Placental pericyte (primary cell): ENCODE measurements around the gene OR3A1. TPM values are rescaled to one million over a fixed set of nuclear protein-coding genes. Genes with fewer than 3 reads are reported as not detected.

ENCODE experiments used
- total RNA-seq: library from RNA; depleted of rRNA; stranded (reverse); fragments of >200 nt; gene quantifications from 2 replicates; pipeline ENCODE4 v1.2.3, GENCODE V29; 2012

Gene OR3A1, protein sequence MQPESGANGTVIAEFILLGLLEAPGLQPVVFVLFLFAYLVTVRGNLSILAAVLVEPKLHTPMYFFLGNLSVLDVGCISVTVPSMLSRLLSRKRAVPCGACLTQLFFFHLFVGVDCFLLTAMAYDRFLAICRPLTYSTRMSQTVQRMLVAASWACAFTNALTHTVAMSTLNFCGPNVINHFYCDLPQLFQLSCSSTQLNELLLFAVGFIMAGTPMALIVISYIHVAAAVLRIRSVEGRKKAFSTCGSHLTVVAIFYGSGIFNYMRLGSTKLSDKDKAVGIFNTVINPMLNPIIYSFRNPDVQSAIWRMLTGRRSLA
- 0.57 and 0.88 TPM in 2 replicates for total RNA-seq

DNA sequence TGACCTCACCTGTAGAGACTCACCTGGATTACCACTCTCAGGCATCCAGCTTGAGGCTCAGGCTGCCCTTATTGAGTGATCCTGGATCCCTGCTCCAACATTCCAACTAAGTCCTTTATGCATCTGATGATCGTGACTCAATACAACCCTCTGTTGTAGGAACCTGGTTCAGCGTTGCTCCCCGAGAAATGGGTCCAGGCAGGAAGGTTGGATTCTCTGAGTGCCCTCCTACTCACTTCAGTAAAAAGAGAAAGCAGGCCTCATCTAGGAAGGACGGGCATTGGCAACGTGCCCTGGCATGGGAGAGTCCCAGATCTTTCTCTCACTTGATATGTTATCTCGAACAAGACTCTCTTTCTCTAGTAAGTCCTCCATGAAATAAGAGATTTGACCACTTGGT lies at the start of gene OR3A1:
Gene OR3A1 (minus strand): TSS at position 101 of the 400 bp plus-strand sequence. CDS start 5,778 bp downstream, outside the sequence.

Other genes starting within 250 kb of the OR3A1 start
- not detected in 2 replicates for gene OR1D5, start 234.8 kb downstream of the OR3A1 start, total RNA-seq
- gene OR1D2, start 193.9 kb downstream of the OR3A1 start, total RNA-seq, result not detected in 2 replicates
- gene OR1G1, start 170.8 kb downstream of the OR3A1 start, total RNA-seq, result not detected in 2 replicates
- not detected in 2 replicates for gene OR1A2, start 100.8 kb downstream of the OR3A1 start, total RNA-seq
- not detected in 2 replicates for gene OR1A1, start 90.7 kb downstream of the OR3A1 start, total RNA-seq
- gene OR3A2, start 87.9 kb upstream of the OR3A1 start, total RNA-seq, result 1.7 and 4.8 TPM in 2 replicates
- not detected in 2 replicates for gene OR1E1, start 100.0 kb upstream of the OR3A1 start, total RNA-seq
- gene OR3A3, start 113.0 kb upstream of the OR3A1 start, total RNA-seq, result not detected in 2 replicates
- gene OR1E2, start 135.5 kb upstream of the OR3A1 start, total RNA-seq, result 0.14 TPM in 1 of 2 replicates, not detected in the other
- gene SPATA22, start 173.5 kb upstream of the OR3A1 start, total RNA-seq, result 0.14 and 0.22 TPM in 2 replicates
- gene ASPA, start 177.6 kb upstream of the OR3A1 start, total RNA-seq, result 0.22 TPM in 1 of 2 replicates, not detected in the other